Thyroid gland (tissue), 4 donors: Measurements from ENCODE around the gene PVRIG.
"Not testable (repeated sequence)": the region's sequence is repeated elsewhere in the genome, so short reads cannot be mapped to it uniquely, and the experiment has no call there.

ENCODE experiments used
- POLR2A ChIP-seq, 2 donors: fragments of 450-650 bp; IDR thresholded peaks; one replicate each; pipeline ENCODE4 v1.6.1; 2017; ENCODE audit warnings: antibody characterized with exemption in 2 of 2, mild to moderate bottlenecking in 2 of 2, moderate library complexity in 1 of 2
- TF ChIP-seq, protein P1 (sequence below), 6 experiments: fragments of 200-600 bp in 3 of 6; fragments of 450-650 bp in 3 of 6; sonication (generic) in 3 of 6; IDR thresholded peaks; one replicate each; pipeline ENCODE4 v1.5.1; 2016 to 2019; ENCODE audit warnings: antibody characterized with exemption in 6 of 6, mild to moderate bottlenecking in 2 of 6, inconsistent platforms in 1 of 6, moderate library complexity in 1 of 6

DNA sequence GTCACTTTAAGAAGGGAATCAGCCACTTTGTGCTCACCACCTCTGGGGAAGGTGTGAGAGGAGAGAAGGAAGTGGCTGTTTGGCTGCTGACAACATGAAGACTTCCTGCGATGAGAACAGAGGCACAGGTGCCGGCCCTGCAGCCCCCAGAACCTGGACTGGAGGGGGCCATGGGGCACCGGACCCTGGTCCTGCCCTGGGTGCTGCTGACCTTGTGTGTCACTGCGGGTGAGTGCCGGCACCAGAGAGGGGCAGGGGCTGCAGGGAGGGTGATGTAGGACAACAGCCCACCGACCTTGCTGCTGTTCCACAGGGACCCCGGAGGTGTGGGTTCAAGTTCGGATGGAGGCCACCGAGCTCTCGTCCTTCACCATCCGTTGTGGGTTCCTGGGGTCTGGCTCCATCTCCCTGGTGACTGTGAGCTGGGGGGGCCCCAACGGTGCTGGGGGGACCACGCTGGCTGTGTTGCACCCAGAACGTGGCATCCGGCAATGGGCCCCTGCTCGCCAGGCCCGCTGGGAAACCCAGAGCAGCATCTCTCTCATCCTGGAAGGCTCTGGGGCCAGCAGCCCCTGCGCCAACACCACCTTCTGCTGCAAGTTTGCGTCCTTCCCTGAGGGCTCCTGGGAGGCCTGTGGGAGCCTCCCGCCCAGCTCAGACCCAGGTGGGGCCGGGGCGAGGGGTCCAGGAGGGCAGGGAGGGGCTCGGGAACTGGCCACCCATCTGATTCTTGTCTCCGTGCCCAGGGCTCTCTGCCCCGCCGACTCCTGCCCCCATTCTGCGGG is at the start of gene PVRIG:
- TF ChIP-seq, protein P1, sequence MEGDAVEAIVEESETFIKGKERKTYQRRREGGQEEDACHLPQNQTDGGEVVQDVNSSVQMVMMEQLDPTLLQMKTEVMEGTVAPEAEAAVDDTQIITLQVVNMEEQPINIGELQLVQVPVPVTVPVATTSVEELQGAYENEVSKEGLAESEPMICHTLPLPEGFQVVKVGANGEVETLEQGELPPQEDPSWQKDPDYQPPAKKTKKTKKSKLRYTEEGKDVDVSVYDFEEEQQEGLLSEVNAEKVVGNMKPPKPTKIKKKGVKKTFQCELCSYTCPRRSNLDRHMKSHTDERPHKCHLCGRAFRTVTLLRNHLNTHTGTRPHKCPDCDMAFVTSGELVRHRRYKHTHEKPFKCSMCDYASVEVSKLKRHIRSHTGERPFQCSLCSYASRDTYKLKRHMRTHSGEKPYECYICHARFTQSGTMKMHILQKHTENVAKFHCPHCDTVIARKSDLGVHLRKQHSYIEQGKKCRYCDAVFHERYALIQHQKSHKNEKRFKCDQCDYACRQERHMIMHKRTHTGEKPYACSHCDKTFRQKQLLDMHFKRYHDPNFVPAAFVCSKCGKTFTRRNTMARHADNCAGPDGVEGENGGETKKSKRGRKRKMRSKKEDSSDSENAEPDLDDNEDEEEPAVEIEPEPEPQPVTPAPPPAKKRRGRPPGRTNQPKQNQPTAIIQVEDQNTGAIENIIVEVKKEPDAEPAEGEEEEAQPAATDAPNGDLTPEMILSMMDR (IDR thresholded peaks at IDR 0.05), result not testable (repeated sequence)
- not testable (repeated sequence) for TF ChIP-seq POLR2A (IDR thresholded peaks at IDR 0.05)
